ENCODE results near the gene CD247.

The CD247 gene

GRCh38 chr1:167429612-167430011 lies 88.7 kb downstream of the CD247 start:
- Mint-ChIP-seq H3K9me3 (no peaks in the 10 kb centered on the region), H3K4me3 (no peak overlapping the region), H3K4me1 (ENCODE audit: low read depth) (peaks cover 43% of the 10 kb centered on the region), H3K27ac (peak overlapping the region; percentile 90), H3K36me3 (ENCODE audit: low read depth) (peaks cover 65% of the 10 kb centered on the region), H3K27me3 (no peaks in the 10 kb centered on the region)
- DNase-seq: no peak

GRCh38 chr1:167428395-167428794 lies 89.9 kb downstream of the CD247 start:
- H3K4me3 Mint-ChIP-seq: no peak overlapping the region
- H3K4me1 Mint-ChIP-seq (ENCODE audit: low read depth): peaks cover 37% of the 10 kb centered on the region
- peak overlapping the region; percentile 83 for H3K27ac Mint-ChIP-seq
- H3K27me3 Mint-ChIP-seq: no peaks in the 10 kb centered on the region
- DNase-seq: no peak
- peaks cover 53% of the 10 kb centered on the region for H3K36me3 Mint-ChIP-seq (ENCODE audit: low read depth)
- H3K9me3 Mint-ChIP-seq: no peaks in the 10 kb centered on the region

- no peak for DNase-seq
- Mint-ChIP-seq H3K4me3 (no peak overlapping the region), H3K36me3 (ENCODE audit: low read depth) (peaks cover 48% of the 10 kb centered on the region), H3K9me3 (no peaks in the 10 kb centered on the region), H3K4me1 (ENCODE audit: low read depth) (peaks cover 37% of the 10 kb centered on the region), H3K27ac (peak overlapping the region; percentile 83), H3K27me3 (no peaks in the 10 kb centered on the region)
Observed at GRCh38 chr1:167427848-167428247, 90.5 kb downstream of the CD247 start.

- no peak overlapping the region for H3K4me3 Mint-ChIP-seq
- peak overlapping the region; percentile 71 for H3K27ac Mint-ChIP-seq
- peaks cover 36% of the 10 kb centered on the region for H3K36me3 Mint-ChIP-seq (ENCODE audit: low read depth)
- H3K4me1 Mint-ChIP-seq (ENCODE audit: low read depth): peaks cover 36% of the 10 kb centered on the region
- no peaks in the 10 kb centered on the region for H3K27me3 Mint-ChIP-seq
- H3K9me3 Mint-ChIP-seq: no peaks in the 10 kb centered on the region
- no peak for DNase-seq
Observed at GRCh38 chr1:167426716-167427115, 91.6 kb downstream of the CD247 start.

GRCh38 chr1:167425482-167425881 lies 92.8 kb downstream of the CD247 start:
- H3K27me3 Mint-ChIP-seq: no peaks in the 10 kb centered on the region
- no peak overlapping the region for H3K4me3 Mint-ChIP-seq
- H3K4me1 Mint-ChIP-seq (ENCODE audit: low read depth): peaks cover 29% of the 10 kb centered on the region
- peaks cover 24% of the 10 kb centered on the region for H3K36me3 Mint-ChIP-seq (ENCODE audit: low read depth)
- H3K9me3 Mint-ChIP-seq: no peaks in the 10 kb centered on the region
- peak overlapping the region; percentile 38 for H3K27ac Mint-ChIP-seq
- no peak for DNase-seq

- Mint-ChIP-seq H3K27me3 (no peaks in the 10 kb centered on the region), H3K4me3 (no peak overlapping the region), H3K9me3 (no peaks in the 10 kb centered on the region), H3K4me1 (ENCODE audit: low read depth) (peaks cover 16% of the 10 kb centered on the region), H3K27ac (no peak overlapping the region), H3K36me3 (ENCODE audit: low read depth) (peaks cover 10% of the 10 kb centered on the region)
- no peak for DNase-seq
Observed at GRCh38 chr1:167423684-167424619, 94.4 kb downstream of the CD247 start.

GRCh38 chr1:167420510-167420909 lies 97.8 kb downstream of the CD247 start:
- no peak for DNase-seq
- H3K4me3 Mint-ChIP-seq: no peak overlapping the region
- no peaks in the 10 kb centered on the region for H3K9me3 Mint-ChIP-seq
- H3K36me3 Mint-ChIP-seq (ENCODE audit: low read depth): peaks cover 14% of the 10 kb centered on the region
- H3K27ac Mint-ChIP-seq: peak overlapping the region; percentile 14
- no peaks in the 10 kb centered on the region for H3K4me1 Mint-ChIP-seq (ENCODE audit: low read depth)
- no peaks in the 10 kb centered on the region for H3K27me3 Mint-ChIP-seq

GRCh38 chr1:167419245-167419644 lies 99.1 kb downstream of the CD247 start:
- no peak overlapping the region for H3K27ac Mint-ChIP-seq
- H3K4me1 Mint-ChIP-seq (ENCODE audit: low read depth): peaks cover 7% of the 10 kb centered on the region
- no peaks in the 10 kb centered on the region for H3K27me3 Mint-ChIP-seq
- H3K9me3 Mint-ChIP-seq: no peaks in the 10 kb centered on the region
- no peak overlapping the region for H3K4me3 Mint-ChIP-seq
- H3K36me3 Mint-ChIP-seq (ENCODE audit: low read depth): peaks cover 25% of the 10 kb centered on the region
- no peak for DNase-seq

- no peaks in the 10 kb centered on the region for H3K9me3 Mint-ChIP-seq
- DNase-seq: no peak
- peaks cover 31% of the 10 kb centered on the region for H3K36me3 Mint-ChIP-seq (ENCODE audit: low read depth)
- H3K4me3 Mint-ChIP-seq: no peak overlapping the region
- peaks cover 11% of the 10 kb centered on the region for H3K4me1 Mint-ChIP-seq (ENCODE audit: low read depth)
- H3K27me3 Mint-ChIP-seq: no peaks in the 10 kb centered on the region
- H3K27ac Mint-ChIP-seq: no peak overlapping the region
Observed at GRCh38 chr1:167418391-167418790, 99.9 kb downstream of the CD247 start.

- H3K4me3 Mint-ChIP-seq: no peak overlapping the region
- H3K9me3 Mint-ChIP-seq: no peaks in the 10 kb centered on the region
- peaks cover 27% of the 10 kb centered on the region for H3K4me1 Mint-ChIP-seq (ENCODE audit: low read depth)
- H3K36me3 Mint-ChIP-seq (ENCODE audit: low read depth): peaks cover 48% of the 10 kb centered on the region
- DNase-seq: no peak
- no peaks in the 10 kb centered on the region for H3K27me3 Mint-ChIP-seq
- H3K27ac Mint-ChIP-seq: no peak overlapping the region
Observed at GRCh38 chr1:167416506-167416905, 101.8 kb downstream of the CD247 start.

GRCh38 chr1:167413328-167413727 lies 105.0 kb downstream of the CD247 start:
- H3K36me3 Mint-ChIP-seq (ENCODE audit: low read depth): peaks cover 57% of the 10 kb centered on the region

GRCh38 chr1:167412920-167413319 lies 105.4 kb downstream of the CD247 start:
- Mint-ChIP-seq H3K4me3 (no peak overlapping the region), H3K9me3 (no peaks in the 10 kb centered on the region), H3K27me3 (no peaks in the 10 kb centered on the region), H3K27ac (peak overlapping the region; percentile 78), H3K4me1 (ENCODE audit: low read depth) (peaks cover 30% of the 10 kb centered on the region), H3K36me3 (ENCODE audit: low read depth) (peaks cover 57% of the 10 kb centered on the region)
- DNase-seq: no peak

More at GRCh38 chr1:167413328-167413727, 105.0 kb downstream of the CD247 start:
- Mint-ChIP-seq H3K4me1 (ENCODE audit: low read depth) (peaks cover 30% of the 10 kb centered on the region), H3K27me3 (no peaks in the 10 kb centered on the region), H3K4me3 (no peak overlapping the region), H3K9me3 (no peaks in the 10 kb centered on the region), H3K27ac (peak overlapping the region; percentile 78)
- no peak for DNase-seq

- H3K4me3 Mint-ChIP-seq: no peak overlapping the region
- peak overlapping the region; percentile 70 for H3K27ac Mint-ChIP-seq
- peaks cover 58% of the 10 kb centered on the region for H3K36me3 Mint-ChIP-seq (ENCODE audit: low read depth)
- DNase-seq: no peak
- H3K27me3 Mint-ChIP-seq: no peaks in the 10 kb centered on the region
- H3K4me1 Mint-ChIP-seq (ENCODE audit: low read depth): peaks cover 30% of the 10 kb centered on the region
- H3K9me3 Mint-ChIP-seq: no peaks in the 10 kb centered on the region
Observed at GRCh38 chr1:167412072-167412471, 106.3 kb downstream of the CD247 start.

GRCh38 chr1:167409183-167409582 lies 109.1 kb downstream of the CD247 start:
- Mint-ChIP-seq H3K4me1 (ENCODE audit: low read depth) (peaks cover 22% of the 10 kb centered on the region), H3K27ac (no peak overlapping the region), H3K27me3 (no peaks in the 10 kb centered on the region), H3K4me3 (no peak overlapping the region), H3K36me3 (ENCODE audit: low read depth) (peaks cover 50% of the 10 kb centered on the region), H3K9me3 (no peaks in the 10 kb centered on the region)
- DNase-seq: no peak

- H3K4me1 Mint-ChIP-seq (ENCODE audit: low read depth): peaks cover 19% of the 10 kb centered on the region
- H3K36me3 Mint-ChIP-seq (ENCODE audit: low read depth): peaks cover 51% of the 10 kb centered on the region
- no peak overlapping the region for H3K4me3 Mint-ChIP-seq
- H3K9me3 Mint-ChIP-seq: no peaks in the 10 kb centered on the region
- H3K27me3 Mint-ChIP-seq: no peaks in the 10 kb centered on the region
- DNase-seq: no peak
- H3K27ac Mint-ChIP-seq: no peak overlapping the region
Observed at GRCh38 chr1:167408355-167408754, 110.0 kb downstream of the CD247 start.

All from activated T-cell treated with anti-CD3 and anti-CD28 coated beads, Interleukin-2, amount 50 U/mL, for 24 hours (primary cell).